ENCODE data around the gene HAPLN2.
A peak's percentile ranks its signal among the peaks of the same experiment; 100 is the strongest.

HAPLN2 gene

GRCh38 chr1:156655151-156655903 lies 36.1 kb downstream of the HAPLN2 start:
- Mint-ChIP-seq H3K4me3 (peak overlapping the region; percentile 83), H3K36me3 (no peaks in the 10 kb centered on the region), H3K27me3 (peaks cover 40% of the 10 kb centered on the region), H3K9me3 (ENCODE audit: low read depth) (no peaks in the 10 kb centered on the region), H3K4me1 (ENCODE audit: low read depth) (peaks cover 25% of the 10 kb centered on the region), H3K27ac (peak overlapping the region; percentile 7)

- peak overlapping the region; percentile 7 for H3K27ac Mint-ChIP-seq
- no peaks in the 10 kb centered on the region for H3K36me3 Mint-ChIP-seq
- H3K4me3 Mint-ChIP-seq = peak overlapping the region; percentile 83
- no peaks in the 10 kb centered on the region for H3K9me3 Mint-ChIP-seq (ENCODE audit: low read depth)
- H3K27me3 Mint-ChIP-seq = peaks cover 39% of the 10 kb centered on the region
- peaks cover 32% of the 10 kb centered on the region for H3K4me1 Mint-ChIP-seq (ENCODE audit: low read depth)
Observed at GRCh38 chr1:156655904-156656516, 36.8 kb downstream of the HAPLN2 start.

GRCh38 chr1:156656806-156657740 lies 37.9 kb downstream of the HAPLN2 start:
- peaks cover 40% of the 10 kb centered on the region for H3K4me1 Mint-ChIP-seq (ENCODE audit: low read depth)
- H3K9me3 Mint-ChIP-seq (ENCODE audit: low read depth) = no peaks in the 10 kb centered on the region
- no peaks in the 10 kb centered on the region for H3K36me3 Mint-ChIP-seq
- peaks cover 34% of the 10 kb centered on the region for H3K27me3 Mint-ChIP-seq
- H3K27ac Mint-ChIP-seq = no peak overlapping the region
- H3K4me3 Mint-ChIP-seq = peak overlapping the region; percentile 83

- Mint-ChIP-seq H3K27me3 (peaks cover 32% of the 10 kb centered on the region), H3K9me3 (ENCODE audit: low read depth) (no peaks in the 10 kb centered on the region), H3K4me3 (peak overlapping the region; percentile 83), H3K4me1 (ENCODE audit: low read depth) (peaks cover 41% of the 10 kb centered on the region), H3K36me3 (no peaks in the 10 kb centered on the region), H3K27ac (peak overlapping the region; percentile 46)
Observed at GRCh38 chr1:156657741-156658319, 38.6 kb downstream of the HAPLN2 start.

- Mint-ChIP-seq H3K4me3 (no peak overlapping the region), H3K36me3 (no peaks in the 10 kb centered on the region), H3K27me3 (peaks cover 27% of the 10 kb centered on the region), H3K9me3 (ENCODE audit: low read depth) (no peaks in the 10 kb centered on the region), H3K4me1 (ENCODE audit: low read depth) (peaks cover 41% of the 10 kb centered on the region), H3K27ac (no peak overlapping the region)
Observed at GRCh38 chr1:156658496-156658895, 39.3 kb downstream of the HAPLN2 start.

- Mint-ChIP-seq H3K4me3 (no peak overlapping the region), H3K27me3 (peaks cover 23% of the 10 kb centered on the region), H3K36me3 (no peaks in the 10 kb centered on the region), H3K9me3 (ENCODE audit: low read depth) (no peaks in the 10 kb centered on the region), H3K27ac (no peak overlapping the region), H3K4me1 (ENCODE audit: low read depth) (peaks cover 41% of the 10 kb centered on the region)
Observed at GRCh38 chr1:156658945-156659574, 39.8 kb downstream of the HAPLN2 start.

GRCh38 chr1:156659661-156659987 lies 40.4 kb downstream of the HAPLN2 start:
- no peak overlapping the region for H3K4me3 Mint-ChIP-seq
- no peaks in the 10 kb centered on the region for H3K36me3 Mint-ChIP-seq
- peaks cover 41% of the 10 kb centered on the region for H3K4me1 Mint-ChIP-seq (ENCODE audit: low read depth)
- H3K27ac Mint-ChIP-seq = no peak overlapping the region
- H3K27me3 Mint-ChIP-seq = peaks cover 17% of the 10 kb centered on the region
- H3K9me3 Mint-ChIP-seq (ENCODE audit: low read depth) = no peaks in the 10 kb centered on the region

GRCh38 chr1:156659988-156660751 lies 41.0 kb downstream of the HAPLN2 start:
- H3K4me1 Mint-ChIP-seq (ENCODE audit: low read depth) = peaks cover 41% of the 10 kb centered on the region
- H3K27me3 Mint-ChIP-seq = peaks cover 14% of the 10 kb centered on the region
- peak overlapping the region; percentile 68 for H3K4me3 Mint-ChIP-seq
- no peaks in the 10 kb centered on the region for H3K9me3 Mint-ChIP-seq (ENCODE audit: low read depth)
- H3K27ac Mint-ChIP-seq = peak overlapping the region; percentile 66
- H3K36me3 Mint-ChIP-seq = no peaks in the 10 kb centered on the region

- H3K27me3 Mint-ChIP-seq = peaks cover 9% of the 10 kb centered on the region
- H3K9me3 Mint-ChIP-seq (ENCODE audit: low read depth) = no peaks in the 10 kb centered on the region
- no peak overlapping the region for H3K27ac Mint-ChIP-seq
- H3K4me1 Mint-ChIP-seq (ENCODE audit: low read depth) = peaks cover 41% of the 10 kb centered on the region
- H3K4me3 Mint-ChIP-seq = peak overlapping the region; percentile 65
- no peaks in the 10 kb centered on the region for H3K36me3 Mint-ChIP-seq
Observed at GRCh38 chr1:156660752-156661112, 41.5 kb downstream of the HAPLN2 start.

- Mint-ChIP-seq H3K27me3 (peaks cover 4% of the 10 kb centered on the region), H3K4me1 (ENCODE audit: low read depth) (peaks cover 35% of the 10 kb centered on the region), H3K9me3 (ENCODE audit: low read depth) (no peaks in the 10 kb centered on the region), H3K36me3 (no peaks in the 10 kb centered on the region), H3K4me3 (no peak overlapping the region), H3K27ac (no peak overlapping the region)
Observed at GRCh38 chr1:156662005-156662799, 43.0 kb downstream of the HAPLN2 start.

GRCh38 chr1:156662800-156663055 lies 43.5 kb downstream of the HAPLN2 start:
- H3K4me1 Mint-ChIP-seq (ENCODE audit: low read depth) = peaks cover 30% of the 10 kb centered on the region
- no peaks in the 10 kb centered on the region for H3K36me3 Mint-ChIP-seq
- H3K27me3 Mint-ChIP-seq = no peaks in the 10 kb centered on the region
- H3K9me3 Mint-ChIP-seq (ENCODE audit: low read depth) = no peaks in the 10 kb centered on the region
- no peak overlapping the region for H3K27ac Mint-ChIP-seq
- H3K4me3 Mint-ChIP-seq = no peak overlapping the region

- H3K27ac Mint-ChIP-seq = no peak overlapping the region
- H3K4me3 Mint-ChIP-seq = no peak overlapping the region
- peaks cover 26% of the 10 kb centered on the region for H3K4me1 Mint-ChIP-seq (ENCODE audit: low read depth)
- H3K27me3 Mint-ChIP-seq = no peaks in the 10 kb centered on the region
- H3K36me3 Mint-ChIP-seq = no peaks in the 10 kb centered on the region
- no peaks in the 10 kb centered on the region for H3K9me3 Mint-ChIP-seq (ENCODE audit: low read depth)
Observed at GRCh38 chr1:156663178-156663577, 44.0 kb downstream of the HAPLN2 start.

- Mint-ChIP-seq H3K27ac (no peak overlapping the region), H3K36me3 (no peaks in the 10 kb centered on the region), H3K27me3 (no peaks in the 10 kb centered on the region), H3K4me3 (no peak overlapping the region), H3K9me3 (ENCODE audit: low read depth) (no peaks in the 10 kb centered on the region), H3K4me1 (ENCODE audit: low read depth) (peaks cover 26% of the 10 kb centered on the region)
Observed at GRCh38 chr1:156664046-156664766, 45.0 kb downstream of the HAPLN2 start.

Measured in activated naive CD8-positive, alpha-beta T cell (primary cell).